Fibroblast of lung (primary cell): ENCODE measurements around the gene GNAZ. TPM values are rescaled to one million over a fixed set of nuclear protein-coding genes. Genes with fewer than 3 reads are reported as not detected.

Source experiments
- DNase-seq, 2 donors: peaks; one replicate each; pipeline versions ENCODE4 v3.0.0 to v3.0.0-alpha.2; 2010; ENCODE audit warnings: low read depth in 2 of 2
- H2AFZ ChIP-seq: 2 replicates; pipeline ENCODE4 v1.5.1; 2012; ENCODE audit warnings: low read length, control low read depth, inconsistent platforms
- H3K27ac ChIP-seq: 2 replicates; pipeline ENCODE4 v1.5.1; 2011; ENCODE audit warnings: low read length, control low read depth; ENCODE audit not compliant: insufficient read depth
- H3K27me3 ChIP-seq: 2 replicates; pipeline ENCODE4 v1.5.1; 2011; ENCODE audit warnings: mild to moderate bottlenecking, low read length; ENCODE audit not compliant: control insufficient read depth, insufficient read depth
- H3K36me3 ChIP-seq: 2 replicates; pipeline ENCODE4 v1.5.1; 2011; ENCODE audit warnings: low read length; ENCODE audit not compliant: control insufficient read depth, insufficient read depth
- H3K4me1 ChIP-seq: 2 replicates; pipeline ENCODE4 v1.5.1; 2011; ENCODE audit warnings: low read length; ENCODE audit not compliant: control insufficient read depth, insufficient read depth; ENCODE audit errors: extremely low read depth
- H3K4me2 ChIP-seq: 2 replicates; pipeline ENCODE4 v1.5.1; 2011; ENCODE audit warnings: low read length, control low read depth; ENCODE audit not compliant: insufficient read depth; ENCODE audit errors: extremely low read depth
- H3K4me3 ChIP-seq, 4 experiments: fragments of 200-600 bp in 1 of 4; sonication (generic) in 1 of 4; replicated peaks in 1 of 4; 2 replicates each; pipeline ENCODE4 v1.5.1; 2011 to 2016; ENCODE audit warnings: low read length in 4 of 4, low read depth in 3 of 4, mild to moderate bottlenecking in 3 of 4, control low read depth in 2 of 4, inconsistent platforms in 1 of 4, mixed read lengths in 1 of 4; ENCODE audit not compliant: insufficient read depth in 1 of 4; ENCODE audit errors: control extremely low read depth in 1 of 4
- H3K79me2 ChIP-seq: 2 replicates; pipeline ENCODE4 v1.5.1; 2012; ENCODE audit warnings: mild to moderate bottlenecking, low read length, inconsistent platforms; ENCODE audit not compliant: control insufficient read depth, insufficient read depth
- H3K9ac ChIP-seq: 2 replicates; pipeline ENCODE4 v1.5.1; 2011; ENCODE audit warnings: mild to moderate bottlenecking, low read length, control low read depth; ENCODE audit not compliant: insufficient read depth
- H3K9me3 ChIP-seq: 2 replicates; pipeline ENCODE4 v1.5.1; 2012; ENCODE audit warnings: low read depth, low read length; ENCODE audit not compliant: control insufficient read depth, insufficient read depth
- H4K20me1 ChIP-seq: 2 replicates; pipeline ENCODE4 v1.5.1; 2011; ENCODE audit warnings: low read length; ENCODE audit not compliant: control insufficient read depth, insufficient read depth; ENCODE audit errors: extremely low read depth
- CTCF ChIP-seq, 2 donors: IDR thresholded peaks in 1 of 2; conservative IDR thresholded peaks in 1 of 2; 1 replicate in 1 of 2; 2 replicates in 1 of 2; pipeline ENCODE4 v1.5.1; 2011 to 2012; ENCODE audit warnings: low read length in 2 of 2, control low read depth in 1 of 2, inconsistent platforms in 1 of 2, low read depth in 1 of 2, mild to moderate bottlenecking in 1 of 2
- EZH2 ChIP-seq: IDR thresholded peaks from 2 replicates; pipeline ENCODE4 v1.5.1; 2012; ENCODE audit warnings: low read length, control low read depth, mild to moderate bottlenecking; ENCODE audit errors: missing control alignments
- polyA plus RNA-seq, 2 donors: library from polyadenylated mRNA; depleted of rRNA in 1 of 2; stranded (reverse) in 1 of 2; unstranded in 1 of 2; fragments of >200 nt; gene quantifications; 2 replicates each; pipeline ENCODE4 v1.2.1, GENCODE V29; 2011 to 2012; ENCODE audit warnings: missing spikeins in 1 of 2
- total RNA-seq: library from RNA; depleted of rRNA; stranded (reverse); fragments of >200 nt; gene quantifications from 2 replicates; pipeline ENCODE4 v1.2.1, GENCODE V29; 2014

The GNAZ gene
- total and polyA plus RNA-seq, 2 donors (not counting 1 experiment from before 2014, with no cell fraction given): 0.22 to 1.7 TPM

GRCh38 chr22:23082534-23083314 is 12.4 kb downstream of the GNAZ start:
- Histone ChIP-seq H3K4me3 (no peak overlapping the region), H3K27me3 (no peaks in the 10 kb centered on the region), H3K9ac (no peak overlapping the region), H2AFZ (no peak overlapping the region), H4K20me1 (no peaks in the 10 kb centered on the region), H3K4me1 (no peaks in the 10 kb centered on the region), H3K4me2 (no peak overlapping the region), H3K79me2 (no peaks in the 10 kb centered on the region), H3K9me3 (no peaks in the 10 kb centered on the region), H3K36me3 (no peaks in the 10 kb centered on the region), H3K27ac (no peak overlapping the region)
- no peak for DNase-seq
- TF ChIP-seq EZH2: no peak
- no peak for TF ChIP-seq CTCF (conservative IDR thresholded peaks at IDR 0.05 in 1 of 2, IDR thresholded peaks at IDR 0.05 in 1 of 2; ENCODE audit: low read depth in 1 of 2, low read length in 2 of 2)

- no peak overlapping the region for H3K4me2 ChIP-seq
- no peaks in the 10 kb centered on the region for H3K4me1 ChIP-seq
- H3K27me3 ChIP-seq: no peaks in the 10 kb centered on the region
- H3K27ac ChIP-seq: no peak overlapping the region
- no peak overlapping the region for H3K4me3 ChIP-seq
- H3K9me3 ChIP-seq: no peaks in the 10 kb centered on the region
- H3K9ac ChIP-seq: no peak overlapping the region
- no peak overlapping the region for H2AFZ ChIP-seq
- no peak for DNase-seq
- no peaks in the 10 kb centered on the region for H3K36me3 ChIP-seq
- H4K20me1 ChIP-seq: no peaks in the 10 kb centered on the region
- TF ChIP-seq EZH2 (no peak), CTCF (conservative IDR thresholded peaks at IDR 0.05 in 1 of 2, IDR thresholded peaks at IDR 0.05 in 1 of 2; ENCODE audit: low read depth in 1 of 2, low read length in 2 of 2) (no peak)
- H3K79me2 ChIP-seq: no peaks in the 10 kb centered on the region
Measured at GRCh38 chr22:23083315-23084021, 13.1 kb downstream of the GNAZ start.

- Histone ChIP-seq H3K9ac (no peak overlapping the region), H3K36me3 (no peaks in the 10 kb centered on the region), H2AFZ (no peak overlapping the region), H3K9me3 (no peaks in the 10 kb centered on the region), H3K27me3 (no peaks in the 10 kb centered on the region), H3K4me3 (no peak overlapping the region), H3K4me2 (no peak overlapping the region), H3K79me2 (no peaks in the 10 kb centered on the region), H3K4me1 (no peaks in the 10 kb centered on the region), H4K20me1 (no peaks in the 10 kb centered on the region), H3K27ac (no peak overlapping the region)
- no peak for DNase-seq
- no peak for TF ChIP-seq CTCF (conservative IDR thresholded peaks at IDR 0.05 in 1 of 2, IDR thresholded peaks at IDR 0.05 in 1 of 2; ENCODE audit: low read depth in 1 of 2, low read length in 2 of 2)
- TF ChIP-seq EZH2: no peak
Measured at GRCh38 chr22:23084453-23085350, 14.4 kb downstream of the GNAZ start.
